ENCODE results near the gene BAZ2B.

DNA sequence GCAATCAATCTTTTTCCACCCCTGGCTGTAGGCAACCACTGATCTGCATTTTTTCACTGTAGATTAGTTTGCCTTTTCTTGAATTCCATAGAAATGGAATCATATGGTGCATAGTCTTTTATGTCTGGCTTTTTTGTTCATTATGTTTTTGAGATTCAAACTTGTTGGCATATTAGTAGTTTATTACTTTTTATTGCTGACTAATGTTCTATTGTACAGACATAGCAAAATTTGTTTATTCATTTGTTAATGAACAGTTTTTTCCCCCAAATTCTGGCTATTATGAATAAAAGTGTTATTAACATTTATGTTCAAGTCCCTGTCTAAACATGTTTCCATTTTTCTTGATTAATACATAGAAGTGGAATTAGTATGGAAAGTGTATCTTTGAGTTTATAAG lies 308.4 kb downstream of the BAZ2B start:
- no peak for TF ChIP-seq POLR2A (IDR thresholded peaks at IDR 0.05; ENCODE audit: low read length)
- no peak for TF ChIP-seq GATA1 (IDR thresholded peaks at IDR 0.05; ENCODE audit: low read depth, low read length)

All from erythroblast (primary cell).